Spinal cord (tissue), 10 donors: Measurements from ENCODE around the gene RSRP1. TPM values are rescaled to one million over a fixed set of nuclear protein-coding genes. Genes with fewer than 3 reads are reported as not detected.

Experiments used
- DNase-seq, 6 donors: peaks; one replicate each; pipeline versions ENCODE4 v3.0.0 to v3.0.0-alpha.2; 2013 to 2015; ENCODE audit warnings: low spot score in 6 of 6, low read depth in 4 of 6
- H3K27ac ChIP-seq: one replicate; pipeline ENCODE4 v1.5.1; 2013; ENCODE audit warnings: low read depth, low read length, control low read depth
- H3K27me3 ChIP-seq: one replicate; pipeline ENCODE4 v1.6.1; 2013; ENCODE audit warnings: low read length; ENCODE audit not compliant: control insufficient read depth, insufficient read depth
- H3K36me3 ChIP-seq: one replicate; pipeline ENCODE4 v1.6.1; 2013; ENCODE audit warnings: low read length; ENCODE audit not compliant: control insufficient read depth, insufficient read depth
- H3K4me1 ChIP-seq: one replicate; pipeline ENCODE4 v1.6.1; 2013; ENCODE audit warnings: low read length; ENCODE audit not compliant: control insufficient read depth, insufficient read depth
- H3K4me3 ChIP-seq: one replicate; pipeline ENCODE4 v1.5.1; 2013; ENCODE audit warnings: low read depth, low read length, control low read depth
- H3K9me3 ChIP-seq: one replicate; pipeline ENCODE4 v1.6.1; 2013; ENCODE audit warnings: low read length; ENCODE audit not compliant: control insufficient read depth, insufficient read depth
- WGBS: methylation state at CpG from one replicate; pipeline ENCODE4 v1.1.5; 2013; ENCODE audit warnings: missing lambda C conversion rate; ENCODE audit not compliant: insufficient coverage; 5-methylcytosine and 5-hydroxymethylcytosine counted together
- polyA plus RNA-seq, 2 donors: library from polyadenylated mRNA; unstranded; fragments of 120-200 nt; gene quantifications; one replicate each; pipeline ENCODE4 v1.2.1, GENCODE V29; 2013; ENCODE audit not compliant: insufficient read length in 2 of 2
- total RNA-seq, 2 donors: library from RNA; depleted of rRNA in 1 of 2; stranded (reverse); fragments of 120-200 nt in 1 of 2; fragments of >200 nt in 1 of 2; gene quantifications; one replicate each; pipeline versions ENCODE4 v1.2.3 to v1.2.4, GENCODE V29; 2013 to 2014
- donor health status: healthy.

The RSRP1 gene
- total and polyA plus RNA-seq, 4 donors: 85.7 to 162 (median 132) TPM

DNA sequence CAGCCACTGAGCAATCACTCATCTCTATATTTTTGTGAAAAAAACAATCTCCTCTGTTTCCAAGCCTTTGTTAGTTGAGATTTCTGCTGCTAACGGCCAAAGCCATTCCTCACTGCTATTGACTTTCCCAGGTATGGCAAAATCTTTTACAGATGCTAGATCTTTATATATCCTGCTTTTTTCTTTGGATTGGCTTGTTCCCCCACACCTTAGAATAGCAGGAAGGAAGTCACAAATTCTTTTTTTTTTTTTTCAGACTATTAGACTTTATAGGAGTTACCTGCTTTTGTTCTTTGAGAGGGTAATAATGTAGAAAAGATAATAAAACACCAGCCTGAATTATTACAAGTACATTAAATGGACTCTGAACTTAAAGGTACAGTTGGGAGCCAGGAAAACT, 39.2 kb downstream of the RSRP1 start:
- Histone ChIP-seq H3K4me1 (no peaks in the 10 kb centered on the region), H3K27ac (no peak overlapping the region), H3K9me3 (no peaks in the 10 kb centered on the region), H3K27me3 (peaks cover 20% of the 10 kb centered on the region), H3K36me3 (no peaks in the 10 kb centered on the region), H3K4me3 (no peak overlapping the region)
- no CpG with 5 or more reads among the region's 1 CpG for WGBS
- DNase-seq: no peak

DNA sequence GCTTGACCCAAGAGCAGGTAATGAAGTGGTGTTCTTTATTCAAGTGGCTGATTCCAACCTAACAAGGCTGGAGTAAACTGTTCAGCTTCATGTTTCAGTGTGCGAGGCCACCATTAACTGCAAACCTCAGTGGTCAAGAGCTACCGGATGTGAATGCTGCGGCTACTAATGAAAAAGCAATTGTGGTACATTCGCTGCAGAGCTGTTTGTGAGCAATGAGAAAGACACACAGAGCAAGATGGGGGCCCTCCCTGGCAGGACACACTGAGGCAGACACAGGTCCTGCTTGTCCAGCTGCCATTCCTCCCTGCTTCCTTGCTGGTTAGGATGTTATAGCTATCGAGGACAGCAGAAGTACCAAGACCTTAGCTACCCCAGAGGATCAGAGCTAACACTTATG, 41.1 kb downstream of the RSRP1 start:
- no peak for DNase-seq
- WGBS: 83% methylated on average over 5 of the region's 5 CpGs
- H3K36me3 ChIP-seq: no peaks in the 10 kb centered on the region
- no peak overlapping the region for H3K27ac ChIP-seq
- no peaks in the 10 kb centered on the region for H3K9me3 ChIP-seq
- no peaks in the 10 kb centered on the region for H3K4me1 ChIP-seq
- H3K27me3 ChIP-seq: peaks cover 20% of the 10 kb centered on the region
- H3K4me3 ChIP-seq: no peak overlapping the region

DNA sequence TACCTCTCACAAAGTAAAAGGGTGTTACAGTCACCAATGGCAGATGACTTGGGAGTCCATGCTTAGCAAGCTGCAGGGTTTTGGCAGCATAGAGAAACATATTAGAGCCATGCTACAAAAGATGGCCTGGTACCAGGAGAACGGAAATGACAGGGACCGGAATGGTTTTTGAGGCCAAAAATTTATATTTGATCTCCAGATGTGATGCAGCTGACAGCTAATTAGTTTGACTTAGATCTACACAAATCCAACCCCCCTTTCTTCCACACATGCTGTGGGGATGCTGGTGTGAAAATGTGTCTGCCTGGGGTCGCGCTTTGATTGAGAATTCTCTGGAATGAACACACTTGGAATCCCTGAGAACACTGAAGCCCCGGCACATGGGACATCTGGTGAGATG, 41.5 kb downstream of the RSRP1 start:
- no peak for DNase-seq
- no peak overlapping the region for H3K4me3 ChIP-seq
- no peaks in the 10 kb centered on the region for H3K36me3 ChIP-seq
- H3K9me3 ChIP-seq: no peaks in the 10 kb centered on the region
- 80% methylated on average over 3 of the region's 5 CpGs for WGBS
- H3K4me1 ChIP-seq: no peaks in the 10 kb centered on the region
- H3K27me3 ChIP-seq: peaks cover 20% of the 10 kb centered on the region
- no peak overlapping the region for H3K27ac ChIP-seq

DNA sequence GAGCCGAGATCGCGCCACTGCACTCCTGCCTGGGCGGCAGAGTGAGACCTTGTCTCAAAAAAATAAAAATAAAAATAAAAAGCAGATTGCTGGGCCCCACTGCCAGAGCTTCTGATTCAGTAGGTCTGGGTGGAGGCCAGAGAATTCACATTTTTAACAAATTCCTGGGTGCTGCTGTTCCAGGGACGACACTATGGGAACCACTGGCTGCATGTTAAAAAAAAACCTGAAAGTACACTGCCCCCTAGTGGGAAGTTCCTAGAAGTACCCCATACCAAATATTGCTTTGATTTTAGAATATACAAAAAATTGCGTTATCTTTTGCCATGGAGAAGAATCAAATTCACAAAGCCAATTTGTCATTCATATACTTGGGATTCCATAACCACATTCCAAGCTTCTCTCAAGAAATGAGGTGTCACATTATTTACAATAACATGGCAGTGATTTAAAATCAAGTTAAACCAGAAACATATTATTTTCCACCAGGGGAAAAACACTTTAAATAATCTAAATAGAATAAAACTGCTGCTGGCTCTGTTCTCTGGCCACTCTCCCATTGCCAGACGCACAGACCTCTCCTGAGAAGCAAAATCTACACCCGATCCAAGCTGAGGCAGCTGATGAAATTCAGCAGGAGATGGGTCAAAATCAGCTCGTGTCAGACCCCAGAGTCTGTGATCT, 42.3 kb downstream of the RSRP1 start:
- Histone ChIP-seq H3K27ac (no peak overlapping the region), H3K4me3 (no peak overlapping the region), H3K36me3 (no peaks in the 10 kb centered on the region), H3K27me3 (peaks cover 18% of the 10 kb centered on the region), H3K9me3 (no peaks in the 10 kb centered on the region), H3K4me1 (peaks cover 8% of the 10 kb centered on the region)
- peak in 2 of 6 donors; percentile 71 to 87 for DNase-seq
- 39% methylated on average over 3 of the region's 9 CpGs for WGBS

DNA sequence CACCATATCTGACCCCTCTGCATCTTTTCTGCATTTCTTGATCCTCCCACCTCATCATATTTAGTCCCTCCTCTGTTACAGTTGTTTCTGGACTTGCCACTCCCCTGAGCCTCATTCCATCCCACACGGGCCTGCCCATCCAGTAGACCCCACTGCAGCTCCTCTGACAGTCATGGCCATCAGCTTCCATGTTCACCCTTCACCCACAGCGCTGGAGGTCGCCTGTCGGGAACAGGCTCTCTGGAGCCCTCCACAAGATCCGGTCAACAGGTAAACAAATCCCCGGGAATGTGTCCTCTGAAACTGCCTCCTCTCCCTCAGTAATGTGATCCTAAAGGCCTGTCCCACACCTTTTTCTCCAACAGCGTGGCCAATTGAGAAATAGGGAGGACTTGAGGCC, 46.2 kb downstream of the RSRP1 start:
- H3K36me3 ChIP-seq: no peaks in the 10 kb centered on the region
- peaks cover 34% of the 10 kb centered on the region for H3K27me3 ChIP-seq
- 84% methylated on average over 6 of the region's 7 CpGs for WGBS
- H3K9me3 ChIP-seq: no peaks in the 10 kb centered on the region
- DNase-seq: no peak
- H3K4me1 ChIP-seq: peaks cover 39% of the 10 kb centered on the region
- H3K27ac ChIP-seq: no peak overlapping the region
- no peak overlapping the region for H3K4me3 ChIP-seq

DNA sequence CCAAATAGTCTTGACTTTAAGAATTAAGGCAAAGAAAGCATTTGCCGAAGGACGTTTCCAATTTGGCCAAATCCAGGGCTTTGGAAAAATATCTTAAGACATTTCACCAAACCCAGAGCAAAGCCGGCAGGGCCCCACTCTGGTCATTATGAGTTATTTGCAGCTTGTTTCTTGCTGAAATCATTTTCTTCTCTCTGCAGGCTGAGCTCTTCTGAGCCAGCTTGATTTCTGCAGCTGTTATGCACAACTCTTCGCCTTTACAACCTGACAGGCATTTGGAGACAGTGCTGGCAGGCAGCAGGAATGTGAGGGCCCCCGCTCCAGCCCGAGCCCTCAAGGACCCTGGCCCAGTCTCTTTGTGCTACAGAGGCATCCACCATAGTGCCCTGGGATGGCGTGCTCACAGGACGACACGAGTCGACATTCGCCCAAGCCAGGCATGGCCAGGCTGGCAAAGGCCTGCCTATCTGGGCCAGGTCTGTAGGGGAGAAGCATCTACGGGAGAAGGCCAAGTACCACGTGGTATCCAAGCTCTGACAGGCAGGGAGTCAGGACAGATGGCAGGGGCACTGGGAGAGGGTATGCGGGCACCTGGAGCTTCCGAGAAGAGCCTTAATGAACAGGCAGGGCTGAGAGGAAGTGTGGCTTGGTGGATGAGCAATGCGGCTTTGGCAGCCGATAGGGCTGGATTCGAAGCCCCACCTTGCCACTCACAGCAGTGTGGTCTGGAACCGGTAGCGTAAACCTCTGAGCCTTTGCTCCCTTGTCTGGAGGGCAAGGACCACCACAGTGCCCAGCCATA, 47.2 kb downstream of the RSRP1 start:
- no peak overlapping the region for H3K4me3 ChIP-seq
- 56% methylated on average over 18 of the region's 20 CpGs for WGBS
- no peak overlapping the region for H3K27ac ChIP-seq
- H3K27me3 ChIP-seq: peaks cover 35% of the 10 kb centered on the region
- peaks cover 39% of the 10 kb centered on the region for H3K4me1 ChIP-seq
- no peaks in the 10 kb centered on the region for H3K9me3 ChIP-seq
- no peaks in the 10 kb centered on the region for H3K36me3 ChIP-seq
- peak in 2 of 6 donors; percentile 19 to 65 for DNase-seq

DNA sequence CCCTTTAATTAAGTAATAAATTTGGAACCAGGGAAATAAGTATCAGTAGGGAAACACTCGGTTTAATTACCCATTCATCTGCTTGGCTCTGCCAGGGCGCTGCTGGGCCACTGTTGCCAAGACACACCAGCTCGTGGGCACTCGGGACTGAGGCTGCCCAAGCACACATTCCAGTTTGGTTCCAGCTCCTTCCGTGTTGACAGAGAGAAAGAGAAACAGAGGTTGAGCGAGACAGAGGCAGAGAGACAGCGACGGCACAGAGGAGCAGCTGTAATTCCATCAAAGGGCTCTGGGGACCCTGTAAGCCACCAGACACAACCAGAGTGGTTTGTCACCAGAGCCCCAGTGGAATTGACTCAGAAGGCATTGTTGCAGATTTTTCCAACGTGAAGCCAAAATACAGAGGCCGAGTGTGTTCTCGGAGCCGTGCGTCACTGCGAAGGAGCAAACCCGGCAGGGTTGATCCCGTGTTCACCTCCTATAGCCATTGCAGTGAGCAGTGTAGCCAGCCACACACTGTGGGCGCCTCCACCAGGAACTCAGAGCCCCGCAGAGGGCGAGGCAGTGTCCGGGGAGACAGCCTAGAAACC, 48.5 kb downstream of the RSRP1 start:
- WGBS: 17% methylated on average over 20 of the region's 20 CpGs
- peak; percentile 57 to 93 (median 72) for DNase-seq
- H3K27ac ChIP-seq: peak overlapping the region; percentile 78

DNA sequence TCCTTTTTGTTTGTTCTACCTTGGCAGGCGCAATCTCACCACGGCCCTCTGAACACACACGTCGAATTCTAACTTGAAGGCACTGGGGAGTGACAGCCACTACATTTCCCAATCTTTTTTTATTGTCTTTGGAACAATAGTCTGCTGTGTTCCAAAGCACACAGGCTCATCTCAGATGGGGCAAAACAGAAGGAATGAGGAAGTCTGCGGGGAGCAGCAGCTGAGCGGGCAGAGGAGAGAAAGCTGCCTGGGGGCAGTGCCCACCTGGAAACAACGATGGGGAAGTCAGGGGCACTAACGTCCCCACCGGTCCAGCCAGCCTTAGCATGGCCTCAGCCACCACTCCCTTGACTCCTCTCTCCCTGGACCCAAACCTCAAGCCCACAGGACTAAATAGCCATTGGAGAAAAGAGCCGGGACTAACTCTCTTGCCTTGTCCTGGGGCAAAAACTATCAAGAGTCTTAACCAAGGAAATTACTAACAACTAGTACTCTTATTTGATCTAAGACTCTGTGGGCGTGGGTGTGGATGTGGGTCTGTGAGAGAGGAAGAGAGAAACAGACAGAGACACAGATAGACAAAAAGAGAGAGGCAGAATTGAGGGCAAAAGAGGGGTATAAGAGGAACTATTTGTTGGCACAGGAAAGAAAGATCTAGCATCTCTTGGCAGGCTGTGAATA, 49.1 kb downstream of the RSRP1 start:
- Histone ChIP-seq H3K27me3 (peaks cover 48% of the 10 kb centered on the region), H3K4me3 (no peak overlapping the region), H3K27ac (peak overlapping the region; percentile 25), H3K36me3 (no peaks in the 10 kb centered on the region), H3K4me1 (peaks cover 39% of the 10 kb centered on the region), H3K9me3 (no peaks in the 10 kb centered on the region)
- no peak for DNase-seq
- 22% methylated on average over 8 of the region's 11 CpGs for WGBS

More for the DNA sequence above, 48.5 kb downstream of the RSRP1 start:
- Histone ChIP-seq H3K27me3 (peaks cover 46% of the 10 kb centered on the region), H3K36me3 (no peaks in the 10 kb centered on the region), H3K4me3 (no peak overlapping the region), H3K9me3 (no peaks in the 10 kb centered on the region), H3K4me1 (peaks cover 39% of the 10 kb centered on the region)

DNA sequence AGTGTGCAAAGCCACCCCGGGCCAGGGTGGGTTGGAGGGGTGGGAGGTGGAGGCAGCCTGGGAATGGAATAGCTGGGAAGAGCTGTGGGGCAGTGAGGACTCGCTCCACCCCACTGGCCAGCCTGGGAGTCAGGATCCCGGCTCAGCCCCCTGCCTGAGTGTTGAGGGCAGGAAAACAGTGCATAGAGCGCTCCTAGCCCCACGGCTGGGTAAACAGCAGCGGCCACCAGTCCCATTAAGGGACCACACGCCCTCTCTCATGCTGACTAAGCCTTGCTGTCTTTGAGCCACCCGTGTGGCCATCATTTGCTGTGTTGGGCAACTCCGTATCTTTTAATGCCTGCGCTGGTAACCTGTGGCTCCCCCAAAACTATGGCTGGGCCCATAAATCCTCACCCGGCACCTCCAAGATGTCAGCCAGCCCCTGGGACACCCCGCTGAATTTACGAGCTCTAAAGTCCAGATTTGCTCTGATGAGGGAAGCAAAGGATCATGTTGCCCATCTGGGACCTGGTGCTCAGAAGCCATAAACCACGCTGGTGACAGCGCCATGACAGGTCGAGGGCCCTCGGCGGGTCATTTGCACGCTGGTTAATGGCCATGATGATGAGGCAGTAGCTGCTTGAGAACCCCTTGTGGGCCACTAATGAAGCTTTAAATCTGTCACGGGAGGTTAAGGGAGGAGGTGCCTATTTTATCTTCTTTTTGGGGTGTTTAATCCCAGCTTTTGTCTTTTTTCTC, 49.8 kb downstream of the RSRP1 start:
- WGBS: 29% methylated on average over 19 of the region's 20 CpGs
- peaks cover 48% of the 10 kb centered on the region for H3K27me3 ChIP-seq
- no peaks in the 10 kb centered on the region for H3K36me3 ChIP-seq
- H3K9me3 ChIP-seq: no peaks in the 10 kb centered on the region
- no peak overlapping the region for H3K4me3 ChIP-seq
- peak in 1 of 6 donors; percentile 80 for DNase-seq
- H3K4me1 ChIP-seq: peaks cover 39% of the 10 kb centered on the region
- H3K27ac ChIP-seq: no peak overlapping the region
